GM18519 (cell line): ENCODE data around the gene MBD5.

Source experiments
- ATAC-seq: cut with Tn5 transposase; IDR thresholded peaks from one replicate; pipeline ENCODE4 v1.9.1; 2021; ENCODE audit warnings: mild to moderate bottlenecking, moderate library complexity; ENCODE audit not compliant: unreplicated experiment, low FRiP score

Gene MBD5

GRCh38 chr2:148106331-148106730 lies 85.4 kb downstream of the MBD5 start:
- no peak for ATAC-seq

- ATAC-seq, result no peak
These were observed 87.5 kb downstream of the MBD5 start for GRCh38 chr2:148108385-148108784.

- no peak for ATAC-seq
These were observed 89.3 kb downstream of the MBD5 start for GRCh38 chr2:148110184-148110583.

GRCh38 chr2:148122788-148123187 lies 101.9 kb downstream of the MBD5 start:
- ATAC-seq, result no peak

- no peak for ATAC-seq
These were observed 103.4 kb downstream of the MBD5 start for GRCh38 chr2:148124271-148124670.

GRCh38 chr2:148130581-148130980 lies 109.7 kb downstream of the MBD5 start:
- ATAC-seq, result no peak

GRCh38 chr2:148132412-148132811 lies 111.5 kb downstream of the MBD5 start:
- ATAC-seq, result no peak

- no peak for ATAC-seq
These were observed 114.8 kb downstream of the MBD5 start for GRCh38 chr2:148135705-148136104.

GRCh38 chr2:148136441-148136840 lies 115.5 kb downstream of the MBD5 start:
- ATAC-seq, result no peak

GRCh38 chr2:148161909-148162435 lies 141.1 kb downstream of the MBD5 start:
- no peak for ATAC-seq

GRCh38 chr2:148162871-148163270 lies 142.0 kb downstream of the MBD5 start:
- ATAC-seq, result no peak

GRCh38 chr2:148165975-148166374 lies 145.1 kb downstream of the MBD5 start:
- no peak for ATAC-seq

- ATAC-seq, result no peak
These were observed 146.4 kb downstream of the MBD5 start for GRCh38 chr2:148167241-148167766.

- ATAC-seq, result no peak
These were observed 147.0 kb downstream of the MBD5 start for GRCh38 chr2:148167855-148168254.

GRCh38 chr2:148172131-148172753 lies 151.4 kb downstream of the MBD5 start:
- ATAC-seq, result no peak

GRCh38 chr2:148173168-148173567 lies 152.3 kb downstream of the MBD5 start:
- no peak for ATAC-seq

- ATAC-seq, result no peak
These were observed 156.7 kb downstream of the MBD5 start for GRCh38 chr2:148177559-148177958.

- no peak for ATAC-seq
These were observed 158.8 kb downstream of the MBD5 start for GRCh38 chr2:148179724-148180123.

GRCh38 chr2:148184976-148185375 lies 164.1 kb downstream of the MBD5 start:
- no peak for ATAC-seq

- ATAC-seq, result no peak
These were observed 174.0 kb downstream of the MBD5 start for GRCh38 chr2:148194882-148195281.

GRCh38 chr2:148201075-148202004 lies 180.4 kb downstream of the MBD5 start:
- ATAC-seq, result no peak
